HepG2 (cell line): ENCODE measurements around the gene CFAP43. TPM values are rescaled to one million over a fixed set of nuclear protein-coding genes. Genes with fewer than 3 reads are reported as not detected.

Experiments used
- ATAC-seq: fragments of 200-7000 bp; cut with Tn5 transposase; 3 replicates; pipeline ENCODE4 v1.9.1; 2020; ENCODE audit warnings: mild to moderate bottlenecking, moderate library complexity
- BruUV-seq: library from RNA; stranded (reverse); fragments of 400-500 nt; replicated peaks from 2 replicates; lab custom pipeline; 2021; lab: Mats Ljungman, UMichigan
- CTCF ChIA-PET: fragments of 300-600 bp; formaldehyde crosslinking; extraction: SDS; loops from one replicate; lab custom pipeline; 2021; ENCODE audit warnings: low total read pairs, inconsistent platforms, low intra/inter-chr PET ratio; lab: Yijun Ruan, JAX
- POLR2A ChIA-PET: fragments of 350-600 bp; sonication (Branson Sonifier 250); formaldehyde crosslinking; loops from one replicate; lab custom pipeline; 2020; ENCODE audit warnings: antibody characterized with exemption, inconsistent platforms; lab: Yijun Ruan, JAX
- DNase-seq: peaks from one replicate; pipeline ENCODE4 v3.0.0-alpha.2; 2015; ENCODE audit warnings: low spot score
- FAIRE-seq: peaks from 3 replicates; lab custom pipeline; 2011; peaks lifted over from hg19 to GRCh38; lab: Jason Lieb, UNC
- H2AFZ ChIP-seq: one replicate; pipeline ENCODE4 v1.6.1; 2011; ENCODE audit warnings: low read length, inconsistent platforms
- H3K27ac ChIP-seq: fragments of 300-600 bp; 3 replicates; pipeline ENCODE4 v1.8.0; 2011; ENCODE audit warnings: mixed run types, mild to moderate bottlenecking, mixed read lengths, low read length, inconsistent platforms; ENCODE audit not compliant: insufficient read depth; ENCODE audit errors: extremely low read length
- H3K27me3 ChIP-seq, 2 experiments: fragments of 200-600 bp in 1 of 2; 2 replicates in 1 of 2; 3 replicates in 1 of 2; pipeline versions ENCODE4 v1.6.0 to v1.8.0; 2011; ENCODE audit warnings: low read length in 2 of 2, mild to moderate bottlenecking in 2 of 2, moderate library complexity in 2 of 2, inconsistent platforms in 1 of 2; ENCODE audit not compliant: insufficient read depth in 2 of 2, control insufficient read depth in 1 of 2
- H3K36me3 ChIP-seq, 2 experiments: fragments of 200-600 bp in 1 of 2; replicated peaks in 1 of 2; 2 replicates in 1 of 2; 3 replicates in 1 of 2; pipeline versions ENCODE4 v1.5.1 to v1.8.0; 2011; ENCODE audit warnings: low read length in 2 of 2, inconsistent platforms in 1 of 2; ENCODE audit not compliant: insufficient read depth in 2 of 2, control insufficient read depth in 1 of 2
- H3K4me1 ChIP-seq: 2 replicates; pipeline ENCODE4 v1.5.1; 2012; ENCODE audit warnings: low read length, inconsistent platforms; ENCODE audit not compliant: insufficient read depth
- H3K4me2 ChIP-seq: 2 replicates; pipeline ENCODE4 v1.6.0; 2011; ENCODE audit warnings: low read depth, low read length, inconsistent platforms
- H3K4me3 ChIP-seq, 3 experiments: fragments of 200-600 bp in 1 of 3; sonication (generic), shearing (Covaris generic) in 1 of 3; replicated peaks in 1 of 3; 2 replicates each; pipeline ENCODE4 v1.5.1; 2011 to 2016; ENCODE audit warnings: low read length in 3 of 3, inconsistent platforms in 2 of 3, low read depth in 2 of 3, mild to moderate bottlenecking in 2 of 3, control low read depth in 1 of 3, mixed read lengths in 1 of 3; ENCODE audit not compliant: insufficient read depth in 1 of 3
- H3K79me2 ChIP-seq: one replicate; pipeline ENCODE4 v1.6.1; 2011; ENCODE audit warnings: low read length, inconsistent platforms; ENCODE audit not compliant: insufficient read depth
- H3K9ac ChIP-seq: 2 replicates; pipeline ENCODE4 v1.6.0; 2011; ENCODE audit warnings: mild to moderate bottlenecking, low read depth, low read length, inconsistent platforms; ENCODE audit not compliant: insufficient read depth
- H3K9me3 ChIP-seq: 2 replicates; pipeline ENCODE4 v1.5.1; 2012; ENCODE audit warnings: mild to moderate bottlenecking, low read length
- H4K20me1 ChIP-seq: 2 replicates; pipeline ENCODE4 v1.6.0; 2011; ENCODE audit warnings: inconsistent platforms, mild to moderate bottlenecking, low read length, moderate library complexity; ENCODE audit not compliant: insufficient read depth
- CREB1 ChIP-seq, 2 experiments: fragments of 450-650 bp in 1 of 2; IDR thresholded peaks; 2 replicates each; pipeline ENCODE4 v1.6.1; 2016 to 2017; ENCODE audit warnings: control low read depth in 1 of 2, mild to moderate bottlenecking in 1 of 2, missing compliant biosample characterization in 1 of 2, missing genetic modification characterization in 1 of 2
- NCOR1 ChIP-seq: fragments of 200-600 bp; sonication (generic); IDR thresholded peaks from 2 replicates; pipeline ENCODE4 v1.7.0; 2017; ENCODE audit warnings: antibody characterized with exemption, low read length, borderline replicate concordance
- NR1H2 ChIP-seq: sonication (generic); formaldehyde crosslinking; IDR thresholded peaks from 2 replicates; pipeline ENCODE4 v1.8.1; 2022; ENCODE audit warnings: low read depth, missing genetic modification reagents, borderline replicate concordance
- SAP130 ChIP-seq: IDR thresholded peaks from 2 replicates; pipeline ENCODE4 v1.6.1; 2016; ENCODE audit warnings: low read depth
- ZFP90 ChIP-seq: sonication (generic); formaldehyde crosslinking; IDR thresholded peaks from 2 replicates; pipeline ENCODE4 v1.8.0; 2022; ENCODE audit warnings: missing genetic modification reagents, mild to moderate bottlenecking, inconsistent platforms, borderline replicate concordance
- ZNF142 ChIP-seq: sonication (generic); formaldehyde crosslinking; IDR thresholded peaks from 2 replicates; pipeline ENCODE4 v1.4.0; 2020; ENCODE audit warnings: missing genetic modification reagents
- WGBS: methylation state at CpG from one replicate; pipeline ENCODE4 v1.1.6; 2017; ENCODE audit warnings: low lambda C conversion rate; 5-methylcytosine and 5-hydroxymethylcytosine counted together
- in situ Hi-C: cut with HindIII; loops from 2 replicates; pipeline ENCODE4 v1.10.0; 2017; ENCODE audit warnings: low pct_unique_long_range_greater_than_20kb; ENCODE audit not compliant: extremely low pct_ligation_motif_present
- intact Hi-C: fragments of 100-400 bp; cut with micrococcal nuclease; formaldehyde crosslinking; loops from one replicate; pipeline ENCODE4 v1.10.0; 2022; ENCODE audit not compliant: unreplicated experiment
- polyA plus RNA-seq, 8 experiments: library from polyadenylated mRNA; depleted of rRNA in 3 of 8; stranded (reverse) in 7 of 8; unstranded in 1 of 8; fragments of >200 nt; fragmentation: Illumina TruSeq in 4 of 8; extraction: Trizol in 4 of 8; gene quantifications; 2 replicates each; pipeline versions ENCODE4 v1.2.1 to v1.2.3, GENCODE V29; 2011 to 2016; ENCODE audit warnings: low read depth in 4 of 8, missing spikeins in 1 of 8, mixed read lengths in 1 of 8; ENCODE audit not compliant: insufficient read depth in 1 of 8
- total RNA-seq, 5 experiments: library from RNA; depleted of rRNA; stranded (reverse); fragments of >200 nt; fragmentation: Illumina TruSeq; extraction: Trizol; gene quantifications; 2 replicates each; pipeline ENCODE4 v1.2.3, GENCODE V29; 2016; ENCODE audit warnings: low read depth in 1 of 5
- TF ChIP-seq, protein P1 (sequence below): IDR thresholded peaks from 2 replicates; pipeline ENCODE4 v1.6.1; 2018; ENCODE audit warnings: missing genetic modification reagents, mild to moderate bottlenecking, missing compliant biosample characterization
- TF ChIP-seq, protein P2 (sequence below): sonication (generic); IDR thresholded peaks from 2 replicates; pipeline ENCODE4 v1.6.1; 2016; ENCODE audit warnings: low read depth, borderline replicate concordance

The CFAP43 gene
- total and polyA plus RNA-seq, 2 of the 13 experiments (the other 11 are each of a cell fraction or from before 2014, with no cell fraction given), result 0.24 to 0.38 TPM

DNA sequence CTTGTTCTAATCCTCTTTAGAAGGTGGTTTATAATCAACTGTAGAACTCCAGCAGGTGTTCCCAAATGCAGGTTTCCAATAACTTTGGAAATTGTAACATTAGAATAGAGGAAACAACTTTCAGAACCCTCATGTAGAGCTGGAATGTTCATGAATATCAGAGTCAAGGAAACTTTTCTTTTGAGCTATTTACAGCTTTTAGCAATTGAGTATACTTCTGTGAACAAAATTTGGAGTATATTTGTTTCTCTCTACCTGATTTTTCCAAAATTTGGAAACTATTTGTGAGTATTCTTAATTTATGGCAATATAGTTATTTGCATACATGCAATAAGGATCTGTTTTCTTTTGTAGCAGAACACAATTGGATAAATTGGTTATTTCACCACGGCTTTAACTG lies 2.8 kb upstream of the CFAP43 start (continued):
- TF ChIP-seq ZNF142 (CRISPR knock-in tag) (no peak), NCOR1 (no peak), ZFP90 (CRISPR knock-in tag) (no peak)
- TF ChIP-seq, protein P1, sequence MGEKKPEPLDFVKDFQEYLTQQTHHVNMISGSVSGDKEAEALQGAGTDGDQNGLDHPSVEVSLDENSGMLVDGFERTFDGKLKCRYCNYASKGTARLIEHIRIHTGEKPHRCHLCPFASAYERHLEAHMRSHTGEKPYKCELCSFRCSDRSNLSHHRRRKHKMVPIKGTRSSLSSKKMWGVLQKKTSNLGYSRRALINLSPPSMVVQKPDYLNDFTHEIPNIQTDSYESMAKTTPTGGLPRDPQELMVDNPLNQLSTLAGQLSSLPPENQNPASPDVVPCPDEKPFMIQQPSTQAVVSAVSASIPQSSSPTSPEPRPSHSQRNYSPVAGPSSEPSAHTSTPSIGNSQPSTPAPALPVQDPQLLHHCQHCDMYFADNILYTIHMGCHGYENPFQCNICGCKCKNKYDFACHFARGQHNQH (CRISPR knock-in tag), result no peak

DNA sequence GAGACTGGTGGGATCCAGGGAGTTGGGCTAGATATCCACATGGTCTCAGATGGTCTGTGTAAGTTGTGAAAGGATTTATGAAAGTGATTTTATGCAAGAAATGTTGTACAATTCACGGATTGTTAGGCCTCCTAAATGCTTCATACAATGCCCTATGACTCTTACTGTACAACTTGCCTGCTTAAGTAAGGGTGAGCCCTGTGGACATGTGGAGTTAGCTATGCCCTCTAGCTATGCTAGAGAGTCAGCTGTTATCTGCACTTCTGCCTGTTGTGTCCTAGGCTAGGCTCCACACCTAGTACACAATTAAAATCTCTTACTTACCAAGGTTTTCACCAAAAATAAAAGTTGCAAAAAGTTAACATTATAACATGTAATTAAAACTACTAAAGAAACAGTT lies 1.7 kb upstream of the CFAP43 start:
- no peak overlapping the region for H3K27ac ChIP-seq
- DNase-seq (peak; percentile 25), ATAC-seq (peak; percentile 27; the same call in 2 of the 3 replicates), FAIRE-seq (no peak)
- peaks cover 21% of the 10 kb centered on the region for H3K4me1 ChIP-seq
- H3K27me3 ChIP-seq, result no peaks in the 10 kb centered on the region; a peak in 2 of 5 replicates
- WGBS, result 0% methylated on average over 1 of the region's 1 CpG
- no peaks in the 10 kb centered on the region for H3K36me3 ChIP-seq
- POLR2A ChIA-PET, result interaction anchor here (3.7 kb wide), 1 partner anchor 21 kb away, joined by 59 read pairs; the partner anchor contains the start of gene GSTO1
- intact Hi-C loops (no loop called here), in situ Hi-C loops (no loop called here)
- H4K20me1 ChIP-seq, result no peaks in the 10 kb centered on the region
- no peaks in the 10 kb centered on the region for H3K79me2 ChIP-seq
- H2AFZ ChIP-seq, result no peak overlapping the region
- H3K4me3 ChIP-seq, result no peak overlapping the region
- BruUV-seq, result no TSS peak
- H3K9ac ChIP-seq, result no peak overlapping the region
- peaks cover 7% of the 10 kb centered on the region for H3K9me3 ChIP-seq
- CTCF ChIA-PET, result no interaction called here
- TF ChIP-seq SAP130 (CRISPR knock-in tag) (peak; percentile 28; the same call in 1 of the 2 replicates), NR1H2 (CRISPR knock-in tag) (no peak), CREB1 (IDR thresholded peaks at IDR 0.05) (no peak), CREB1 (CRISPR knock-in tag; IDR thresholded peaks at IDR 0.05) (0 out of 2 replicates have a peak, but pooled peaks have one; percentile 25)
- TF ChIP-seq, protein P2, sequence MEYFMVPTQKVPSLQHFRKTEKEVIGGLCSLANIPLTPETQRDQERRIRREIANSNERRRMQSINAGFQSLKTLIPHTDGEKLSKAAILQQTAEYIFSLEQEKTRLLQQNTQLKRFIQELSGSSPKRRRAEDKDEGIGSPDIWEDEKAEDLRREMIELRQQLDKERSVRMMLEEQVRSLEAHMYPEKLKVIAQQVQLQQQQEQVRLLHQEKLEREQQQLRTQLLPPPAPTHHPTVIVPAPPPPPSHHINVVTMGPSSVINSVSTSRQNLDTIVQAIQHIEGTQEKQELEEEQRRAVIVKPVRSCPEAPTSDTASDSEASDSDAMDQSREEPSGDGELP, result peak; percentile 52; the same call in 1 of the 2 replicates
- peak overlapping the region; percentile 87 for H3K4me2 ChIP-seq
